Caco-2 (cell line): ENCODE measurements around the gene FAAP100. TPM values are rescaled to one million over a fixed set of nuclear protein-coding genes. Genes with fewer than 3 reads are reported as not detected.

Experiments used
- Bru-seq: library from RNA; stranded (reverse); fragments of 400-500 nt; gene quantifications from one replicate; lab custom pipeline; 2021; lab: Mats Ljungman, UMichigan
- BruChase-seq, 2 experiments: library from RNA; stranded (reverse); fragments of 400-500 nt; gene quantifications; one replicate each; lab custom pipeline; 2021; lab: Mats Ljungman, UMichigan
- BruUV-seq: library from RNA; stranded (reverse); fragments of 400-500 nt; replicated peaks from 2 replicates; lab custom pipeline; 2021; lab: Mats Ljungman, UMichigan
- CTCF ChIA-PET: fragments of 300-600 bp; sonication (Branson Sonifier 250); formaldehyde crosslinking; loops from one replicate; lab custom pipeline; 2022; ENCODE audit warnings: antibody characterized with exemption; lab: Charles Lee
- POLR2A ChIA-PET: fragments of 300-600 bp; sonication (Branson Sonifier 250); formaldehyde crosslinking; loops from one replicate; lab custom pipeline; 2022; ENCODE audit warnings: antibody characterized with exemption; lab: Charles Lee
- DNase-seq, 2 experiments: peaks; one replicate each; pipeline versions ENCODE4 v3.0.0 to v3.0.0-alpha.2; 2020 to 2022
- H3K27me3 ChIP-seq: replicated peaks from 2 replicates; pipeline ENCODE4 v1.6.0; 2011; ENCODE audit warnings: low read length; ENCODE audit not compliant: control insufficient read depth, insufficient read depth
- H3K36me3 ChIP-seq: 2 replicates; pipeline ENCODE4 v1.5.1; 2011; ENCODE audit warnings: low read length; ENCODE audit not compliant: control insufficient read depth, insufficient read depth
- H3K4me1 ChIP-seq: fragments of 250-450 bp; sonication (Bioruptor Pico); 2 replicates; pipeline ENCODE4 v1.5.1; 2020; ENCODE audit warnings: mild to moderate bottlenecking
- H3K4me3 ChIP-seq: 2 replicates; pipeline ENCODE4 v1.5.1; 2011; ENCODE audit warnings: low read depth, mild to moderate bottlenecking, control low read depth, low read length
- H3K9me3 ChIP-seq: fragments of 250-450 bp; sonication (Bioruptor Pico); 2 replicates; pipeline ENCODE4 v1.5.1; 2020; ENCODE audit warnings: mild to moderate bottlenecking, moderate library complexity
- H3K27ac Mint-ChIP-seq: one replicate; pipeline ENCODE4 v1.8.0; 2022; ENCODE audit warnings: mixed read lengths; ENCODE audit not compliant: unreplicated experiment
- H3K27me3 Mint-ChIP-seq: one replicate; pipeline ENCODE4 v1.8.0; 2022; ENCODE audit warnings: mixed read lengths; ENCODE audit not compliant: insufficient read depth, unreplicated experiment
- H3K36me3 Mint-ChIP-seq: one replicate; pipeline ENCODE4 v1.8.0; 2022; ENCODE audit warnings: mild to moderate bottlenecking, mixed read lengths; ENCODE audit not compliant: insufficient read depth, unreplicated experiment
- H3K4me1 Mint-ChIP-seq: one replicate; pipeline ENCODE4 v1.8.0; 2022; ENCODE audit warnings: low read depth, mixed read lengths; ENCODE audit not compliant: unreplicated experiment
- H3K4me3 Mint-ChIP-seq: one replicate; pipeline ENCODE4 v1.8.0; 2022; ENCODE audit warnings: mild to moderate bottlenecking, moderate library complexity, mixed read lengths; ENCODE audit not compliant: unreplicated experiment
- H3K9me3 Mint-ChIP-seq: one replicate; pipeline ENCODE4 v1.8.0; 2022; ENCODE audit warnings: mixed read lengths; ENCODE audit not compliant: unreplicated experiment
- intact Hi-C: fragments of 100-400 bp; cut with micrococcal nuclease; formaldehyde crosslinking; loops from one replicate; pipeline ENCODE4 v1.10.0; 2022; ENCODE audit not compliant: unreplicated experiment
- long read RNA-seq: library from polyadenylated mRNA; stranded (forward); transcript quantifications from one replicate; pipeline ENCODE4 v2.0.0, GENCODE V29; 2022
- total RNA-seq: library from RNA; stranded (reverse); gene quantifications from 2 replicates; pipeline ENCODE4 v1.2.3, GENCODE V29; 2022
- TF ChIP-seq, protein P1 (sequence below), 2 experiments: fragments of 200-600 bp in 1 of 2; IDR thresholded peaks; 1 replicate in 1 of 2; 2 replicates in 1 of 2; pipeline versions ENCODE4 v1.5.1 to v1.8.0; 2011 to 2022; ENCODE audit warnings: antibody characterized with exemption in 1 of 2, control low read depth in 1 of 2, inconsistent platforms in 1 of 2, low read depth in 1 of 2, low read length in 1 of 2, mild to moderate bottlenecking in 1 of 2, moderate library complexity in 1 of 2; ENCODE audit not compliant: insufficient read depth in 1 of 2, severe bottlenecking in 1 of 2, unreplicated experiment in 1 of 2

FAAP100 gene
- total RNA-seq (38.5 and 42.2 TPM in 2 replicates), Bru-seq, nascent RNA (percentile 55 among the genes with signal in this experiment), BruChase-seq, experiment 1, labeled RNA remaining after a 2-hour chase (percentile 63 among the genes with signal in this experiment), BruChase-seq, experiment 2, labeled RNA remaining after a 6-hour chase (percentile 71 among the genes with signal in this experiment)
- long read RNA-seq, transcript FAAP100-203 (9 exons, 3,822 nt), result major isoform, 7 of 32 reads
- long read RNA-seq, partial matches to known transcripts, result 12 of 32 reads
- long read RNA-seq, other reads (novel, unspliced or antisense), result 9 of 32 reads

GRCh38 chr17:81552244-81553017 lies at the start of gene FAAP100:
Gene FAAP100 (minus strand): TSS chr17:81552353. CDS start chr17:81552330, 23 bp downstream.
- peaks cover 2% of the 10 kb centered on the region; the same call in 1 of the 2 replicates for H3K36me3 ChIP-seq
- Mint-ChIP-seq H3K27ac (peak within 1 kb of the TSS; percentile 78), H3K27me3 (no peaks in the 10 kb centered on the region), H3K9me3 (no peaks in the 10 kb centered on the region), H3K36me3 (peaks cover 87% of the 10 kb centered on the region), H3K4me1 (peaks cover 6% of the 10 kb centered on the region), H3K4me3 (peak within 1 kb of the TSS; percentile 90)
- intact Hi-C loops, result loop anchor here (1.0 kb wide), 2 partner anchors 24 to 33 kb away; no protein-coding TSS in a partner anchor
- peaks cover 18% of the 10 kb centered on the region for H3K4me1 ChIP-seq
- no peaks in the 10 kb centered on the region for H3K27me3 ChIP-seq
- DNase-seq, result peak; percentile 76 to 91
- H3K9me3 ChIP-seq, result no peaks in the 10 kb centered on the region
- H3K4me3 ChIP-seq, result peak within 1 kb of the TSS; percentile 97
- CTCF ChIA-PET, result interaction anchor here (0.8 kb wide), 1 partner anchor 14 kb away, joined by 3 read pairs; no protein-coding TSS in a partner anchor
- TF ChIP-seq, protein P1, sequence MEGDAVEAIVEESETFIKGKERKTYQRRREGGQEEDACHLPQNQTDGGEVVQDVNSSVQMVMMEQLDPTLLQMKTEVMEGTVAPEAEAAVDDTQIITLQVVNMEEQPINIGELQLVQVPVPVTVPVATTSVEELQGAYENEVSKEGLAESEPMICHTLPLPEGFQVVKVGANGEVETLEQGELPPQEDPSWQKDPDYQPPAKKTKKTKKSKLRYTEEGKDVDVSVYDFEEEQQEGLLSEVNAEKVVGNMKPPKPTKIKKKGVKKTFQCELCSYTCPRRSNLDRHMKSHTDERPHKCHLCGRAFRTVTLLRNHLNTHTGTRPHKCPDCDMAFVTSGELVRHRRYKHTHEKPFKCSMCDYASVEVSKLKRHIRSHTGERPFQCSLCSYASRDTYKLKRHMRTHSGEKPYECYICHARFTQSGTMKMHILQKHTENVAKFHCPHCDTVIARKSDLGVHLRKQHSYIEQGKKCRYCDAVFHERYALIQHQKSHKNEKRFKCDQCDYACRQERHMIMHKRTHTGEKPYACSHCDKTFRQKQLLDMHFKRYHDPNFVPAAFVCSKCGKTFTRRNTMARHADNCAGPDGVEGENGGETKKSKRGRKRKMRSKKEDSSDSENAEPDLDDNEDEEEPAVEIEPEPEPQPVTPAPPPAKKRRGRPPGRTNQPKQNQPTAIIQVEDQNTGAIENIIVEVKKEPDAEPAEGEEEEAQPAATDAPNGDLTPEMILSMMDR (IDR thresholded peaks at IDR 0.05; ENCODE audit: insufficient read depth in 1 of 2, low read depth in 1 of 2, low read length in 1 of 2, severe bottlenecking in 1 of 2, unreplicated experiment in 1 of 2), result no peak
- BruUV-seq, result no TSS peak
- POLR2A ChIA-PET, result interaction anchor here (0.6 to 1.1 kb wide), 6 partner anchors 9 to 257 kb away, joined by 4 to 8 read pairs (median 6); partner anchors contain the start of genes FSCN2 and SLC38A10

DNA sequence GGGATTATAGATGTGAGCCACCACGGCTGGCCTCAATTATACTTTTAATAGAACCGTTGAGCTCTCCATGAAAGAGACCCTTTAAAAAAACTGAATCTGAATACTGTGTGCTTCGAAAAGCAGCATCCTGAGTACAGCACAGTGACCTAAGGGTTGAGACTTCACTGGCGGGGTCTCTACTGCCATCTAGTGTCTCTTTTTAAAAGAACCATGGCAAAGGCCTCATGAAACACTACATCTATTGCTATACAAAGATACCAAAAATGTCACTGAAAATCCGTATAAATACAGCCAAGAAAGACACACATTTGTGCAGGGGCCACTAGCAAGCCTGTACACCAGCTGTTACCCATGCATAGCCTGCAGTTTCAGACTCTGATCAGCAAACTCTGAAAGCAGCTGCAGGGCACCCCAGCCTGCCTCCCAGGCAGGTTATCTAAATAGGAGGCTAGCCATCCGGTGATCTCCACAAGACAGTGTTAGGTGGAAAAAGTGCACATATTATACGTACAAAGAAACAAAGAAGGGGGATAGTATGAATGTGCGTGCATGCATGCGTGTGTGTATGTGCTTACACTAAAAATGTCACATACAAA lies 49.5 kb upstream of the FAAP100 start:
- POLR2A ChIA-PET, result no interaction called here
- H3K4me1 ChIP-seq, result no peaks in the 10 kb centered on the region
- Mint-ChIP-seq H3K27ac (no peak overlapping the region), H3K36me3 (peaks cover 90% of the 10 kb centered on the region), H3K27me3 (no peaks in the 10 kb centered on the region), H3K9me3 (no peaks in the 10 kb centered on the region), H3K4me3 (no peak overlapping the region), H3K4me1 (no peaks in the 10 kb centered on the region)
- H3K9me3 ChIP-seq, result no peaks in the 10 kb centered on the region
- H3K36me3 ChIP-seq, result peaks cover 7% of the 10 kb centered on the region
- intact Hi-C loops, result loop anchor here (1.0 to 2.0 kb wide), 3 partner anchors 45 to 348 kb away; no protein-coding TSS in a partner anchor
- peak; percentile 59 to 69 for DNase-seq
- CTCF ChIA-PET, result no interaction called here
- TF ChIP-seq, protein P1 (IDR thresholded peaks at IDR 0.05; ENCODE audit: insufficient read depth in 1 of 2, low read depth in 1 of 2, low read length in 1 of 2, severe bottlenecking in 1 of 2, unreplicated experiment in 1 of 2), result peak; percentile 78 to 82
- H3K27me3 ChIP-seq, result no peaks in the 10 kb centered on the region
- no TSS peak for BruUV-seq
- H3K4me3 ChIP-seq, result no peak overlapping the region
